ENCODE data around the gene EME1. TPM values are rescaled to one million over a fixed set of nuclear protein-coding genes. Genes with fewer than 3 reads are reported as not detected.

The EME1 gene
- total and polyA plus RNA-seq, 2 of the 13 experiments (the other 11 are each of a cell fraction or from before 2014, with no cell fraction given), result 20.7 to 24.6 TPM

- TF ChIP-seq THAP9 (CRISPR knock-in tag; IDR thresholded peaks at IDR 0.05; ENCODE audit: borderline replicate concordance) (peak; percentile 35; the same call in 1 of the 2 replicates), U2AF1 (optimal IDR thresholded peaks at IDR 0.05; ENCODE audit: low read depth, low read length) (no peak), ZNF580 (CRISPR knock-in tag; IDR thresholded peaks at IDR 0.05; ENCODE audit: borderline replicate concordance, low read depth) (no peak; the same call in 1 of the 2 replicates), SRSF9 (IDR thresholded peaks at IDR 0.05; ENCODE audit: borderline replicate concordance, insufficient read depth, low read depth, low read length, poor library complexity, severe bottlenecking) (no peak), SOX6 (IDR thresholded peaks at IDR 0.05) (no peak), SOX6 (CRISPR knock-in tag; IDR thresholded peaks at IDR 0.05) (no peak), PATZ1 (CRISPR knock-in tag; IDR thresholded peaks at IDR 0.05) (peak; percentile 88), ZNF678 (CRISPR knock-in tag; IDR thresholded peaks at IDR 0.05) (0 out of 2 replicates have a peak, but pooled peaks have one; percentile 11), TERF1 (CRISPR knock-in tag; IDR thresholded peaks at IDR 0.05) (no peak), PRMT3 (CRISPR knock-in tag; IDR thresholded peaks at IDR 0.05; ENCODE audit: borderline replicate concordance, low read depth) (no peak), ZNF598 (CRISPR knock-in tag; IDR thresholded peaks at IDR 0.05; ENCODE audit: borderline replicate concordance) (peak; percentile 41; the same call in 1 of the 2 replicates), TBL1XR1 (IDR thresholded peaks at IDR 0.05; ENCODE audit: borderline replicate concordance, low read length, partially characterized antibody) (no peak), ZNF282 (IDR thresholded peaks at IDR 0.05; ENCODE audit: partially characterized antibody) (no peak), ISL2 (CRISPR knock-in tag; IDR thresholded peaks at IDR 0.05) (no peak), KMT2A (CRISPR knock-in tag; IDR thresholded peaks at IDR 0.05) (no peak; the same call in 1 of the 2 replicates), GATAD2A (CRISPR knock-in tag; IDR thresholded peaks at IDR 0.05) (peak; percentile 61; the same call in 1 of the 2 replicates), EZH2 (conservative IDR thresholded peaks at IDR 0.05; ENCODE audit: low read depth, low read length) (no peak), HDAC6 (IDR thresholded peaks at IDR 0.05; ENCODE audit: low read depth, low read length) (no peak), ZNF274 (CRISPR knock-in tag; IDR thresholded peaks at IDR 0.05) (0 out of 2 replicates have a peak, but pooled peaks have one; percentile 19), SKIL (CRISPR knock-in tag; IDR thresholded peaks at IDR 0.05; ENCODE audit: borderline replicate concordance) (no peak)
Measured at GRCh38 chr17:50426814-50427787, 54.1 kb downstream of the EME1 start (continued).
